ENCODE results near the gene RNLS.

Gene RNLS

DNA sequence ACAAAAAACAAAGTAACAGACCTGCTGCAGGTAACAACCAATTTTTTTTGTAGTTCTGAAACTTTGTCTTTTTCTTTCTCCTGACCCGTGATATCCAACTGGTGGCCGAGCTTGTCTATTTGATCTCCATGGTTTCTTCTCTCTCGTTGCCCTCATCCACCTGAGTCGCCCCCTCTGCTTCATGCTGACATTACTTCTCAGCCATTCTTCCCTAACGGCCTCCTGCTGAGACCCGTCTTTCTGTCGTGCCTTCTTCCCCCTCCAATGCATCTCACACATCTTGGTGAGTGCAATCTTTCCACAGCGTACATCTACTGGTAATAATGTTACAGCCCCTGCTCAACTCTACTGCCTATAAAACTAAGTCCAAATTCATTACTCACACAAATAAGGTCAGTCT is 352.9 kb downstream of the RNLS start:
- DNase-seq (ENCODE audit: low spot score), result no peak

DNA sequence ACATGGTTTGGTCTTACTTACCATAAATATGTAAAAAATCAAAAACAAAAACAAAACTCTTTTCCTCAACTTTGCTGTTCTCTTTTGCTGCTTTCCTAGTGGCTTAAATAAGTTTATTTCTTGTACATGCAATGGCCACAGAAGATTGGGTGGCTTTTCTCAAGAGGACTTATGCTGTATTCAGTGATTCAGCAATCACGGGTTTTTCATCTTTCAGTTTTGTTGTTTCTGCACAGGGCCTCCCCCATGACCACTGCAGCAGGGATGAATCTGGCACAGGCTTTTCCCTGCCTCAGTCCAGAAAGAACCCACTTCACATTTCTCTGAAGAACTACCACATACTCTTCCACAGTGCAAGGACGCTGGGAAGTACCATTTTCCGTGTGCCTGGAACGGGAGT is 355.0 kb downstream of the RNLS start:
- no peak for DNase-seq (ENCODE audit: low spot score)

DNA sequence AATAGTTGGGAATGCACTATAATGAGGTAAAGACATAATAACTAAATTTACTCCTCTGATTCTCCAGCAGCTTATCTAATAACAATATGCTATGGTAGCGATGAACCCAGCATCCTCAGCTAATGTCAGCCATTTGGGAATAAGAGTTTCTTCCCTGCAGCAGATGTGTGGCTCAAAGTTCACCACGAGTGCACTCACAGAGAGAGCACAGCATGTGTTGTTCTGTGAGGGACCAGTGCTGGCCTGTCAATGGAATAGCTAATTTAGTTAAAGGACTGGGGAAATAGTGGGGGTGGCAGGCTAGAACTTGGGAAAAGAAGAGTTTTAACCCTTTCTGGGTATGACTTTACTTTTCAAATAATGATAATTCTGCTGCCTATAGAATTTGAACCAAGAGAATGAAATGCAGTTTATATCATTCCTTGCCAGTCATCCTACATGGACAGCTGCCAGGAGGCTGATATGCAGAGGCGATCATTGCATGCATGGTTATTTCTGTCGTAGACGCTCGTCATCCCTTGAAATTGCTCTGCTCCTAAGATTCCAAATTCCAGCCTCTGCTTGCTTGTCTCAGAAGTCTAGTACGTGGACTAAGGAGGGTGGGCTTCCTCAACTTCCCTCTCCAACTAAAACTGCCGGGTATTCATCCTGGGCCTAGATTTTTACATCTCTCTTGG is 355.6 kb downstream of the RNLS start:
- peak; percentile 47 for DNase-seq (ENCODE audit: low spot score)

DNA sequence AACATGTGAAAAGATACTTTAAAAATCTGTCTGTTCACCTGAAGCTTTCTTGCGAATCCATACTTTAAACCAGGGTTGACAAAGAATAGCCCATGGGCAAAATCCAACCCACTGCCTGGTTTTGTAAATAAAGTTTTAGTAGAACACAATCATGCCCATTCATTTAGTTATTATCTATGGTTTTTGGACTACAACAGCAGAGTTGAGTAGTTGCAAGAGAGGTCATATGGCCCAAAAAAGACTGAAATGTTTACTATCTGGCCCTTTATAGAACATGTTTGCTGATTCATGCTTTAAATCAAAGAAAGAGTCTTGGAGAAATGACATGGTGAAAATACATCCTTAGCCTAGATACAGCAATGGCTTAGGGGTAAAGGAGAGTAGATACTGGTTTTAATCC is 356.2 kb downstream of the RNLS start:
- no peak for DNase-seq (ENCODE audit: low spot score)

DNA sequence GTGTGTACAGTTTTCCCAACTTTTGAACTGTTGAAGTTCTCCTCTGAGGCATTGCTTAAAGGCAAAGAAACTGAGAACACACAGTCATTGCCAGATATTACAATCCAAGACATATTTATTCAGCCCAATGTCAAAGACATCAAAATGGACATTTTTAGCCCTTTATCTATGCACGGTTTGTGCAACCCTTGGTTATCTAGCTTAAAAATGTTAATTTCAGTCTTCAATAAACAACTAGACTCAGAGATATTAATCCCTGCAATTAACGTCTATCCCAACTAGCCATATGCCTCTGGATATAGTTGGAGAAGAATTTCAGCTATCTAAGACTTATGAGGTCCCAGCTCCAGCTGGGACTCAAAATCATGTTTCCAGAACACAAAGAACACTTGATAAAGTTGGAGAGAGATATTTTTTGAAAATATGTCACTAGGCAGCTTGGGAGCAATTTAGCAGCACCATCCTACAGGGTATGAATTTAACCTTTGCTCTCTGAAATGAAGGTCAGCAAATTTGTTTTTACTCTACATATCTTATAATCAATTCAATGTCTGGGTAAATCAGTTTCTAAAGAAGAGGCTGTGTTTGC is 357.0 kb downstream of the RNLS start:
- no peak for DNase-seq (ENCODE audit: low spot score)

Data from hematopoietic multipotent progenitor cell treated with erythropoietin and hydrocortisone succinate and interleukin-3 and kit ligand, for 17 days (in vitro differentiated cells).